ENCODE measurements around the gene SLC39A2.

GRCh38 chr14:20996521-20996920 lies 2.6 kb upstream of the SLC39A2 start:
- TF ChIP-seq CTCF (IDR thresholded peaks at IDR 0.05) = no peak
- no peak for TF ChIP-seq POLR2A (IDR thresholded peaks at IDR 0.05)
